IPS-NIHi11 (cell line): Measurements from ENCODE around the gene SNTG2.
A peak's percentile ranks its signal among the peaks of the same experiment; 100 is the strongest.
"Not testable (repeated sequence)": the region's sequence is repeated elsewhere in the genome, so short reads cannot be mapped to it uniquely, and the experiment has no call there.

Experiments used
- DNase-seq: peaks from one replicate; pipeline ENCODE4 v3.0.0; 2012; ENCODE audit warnings: mixed read lengths, low spot score

SNTG2 gene

DNA sequence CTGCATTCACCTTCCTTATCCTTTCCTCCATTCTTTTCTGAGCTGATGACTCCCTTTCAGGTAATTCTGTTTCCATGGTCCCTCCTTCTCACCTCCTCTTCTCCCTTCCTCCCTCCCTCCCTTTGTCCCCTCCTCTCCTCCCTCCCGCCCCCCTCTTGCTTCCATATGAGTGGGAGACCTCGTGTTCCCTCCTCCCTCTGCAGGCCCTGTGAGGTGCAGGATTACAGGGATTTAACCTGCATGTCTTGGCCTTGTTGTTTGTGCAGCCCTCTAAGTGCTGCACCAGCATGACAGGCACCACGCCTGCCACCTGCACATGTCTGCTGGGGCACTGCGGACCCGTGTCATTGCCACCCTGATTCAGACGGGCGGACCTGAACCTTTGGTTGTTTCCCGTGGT lies 103.1 kb downstream of the SNTG2 start:
- DNase-seq = no peak

DNA sequence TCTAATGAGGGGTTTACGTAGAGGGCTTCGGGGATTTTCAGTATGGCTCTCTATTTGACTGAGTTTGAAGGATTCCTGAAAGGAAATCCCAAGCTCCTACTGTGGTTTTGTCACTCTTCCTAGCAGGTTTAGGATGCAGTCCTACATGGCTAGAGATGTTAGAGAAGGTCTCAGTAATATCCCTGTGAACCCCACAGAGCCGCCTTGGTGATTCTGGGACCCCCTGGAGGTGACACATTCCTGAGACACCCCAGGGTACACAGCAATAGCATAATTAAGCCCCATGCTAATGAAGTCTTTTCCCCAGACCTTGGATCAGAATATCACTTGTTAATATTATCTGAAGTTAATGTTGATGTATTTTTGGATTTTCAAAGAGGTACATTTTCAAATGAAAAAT lies 103.8 kb downstream of the SNTG2 start:
- DNase-seq = no peak

GRCh38 chr2:1055014-1055595 lies 104.5 kb downstream of the SNTG2 start:
- DNase-seq = no peak

GRCh38 chr2:1060372-1060771 lies 109.7 kb downstream of the SNTG2 start:
- DNase-seq = no peak

- no peak for DNase-seq
These were observed 110.3 kb downstream of the SNTG2 start for GRCh38 chr2:1060987-1061386.

DNA sequence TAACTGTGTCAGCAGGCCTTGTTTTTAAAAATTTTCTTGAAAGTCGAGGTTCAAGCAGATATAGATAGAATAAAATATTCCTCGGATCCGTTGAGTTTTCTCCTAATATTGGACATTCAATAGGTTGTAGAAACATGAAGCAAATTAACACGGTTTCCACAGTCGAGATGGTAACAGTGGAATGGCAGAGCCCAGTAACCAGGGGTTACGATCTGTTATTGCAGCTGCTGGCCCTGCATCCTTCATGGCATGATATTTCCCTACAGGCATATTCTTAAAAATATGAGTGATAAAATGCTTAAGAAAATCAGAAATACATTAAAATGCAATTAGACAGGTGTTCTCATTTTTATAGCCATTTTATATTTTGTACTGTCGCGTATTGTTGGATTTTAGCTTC lies 117.6 kb downstream of the SNTG2 start:
- DNase-seq = no peak

GRCh38 chr2:1068822-1069221 lies 118.2 kb downstream of the SNTG2 start:
- DNase-seq = no peak

GRCh38 chr2:1069847-1070246 lies 119.2 kb downstream of the SNTG2 start:
- DNase-seq = no peak

GRCh38 chr2:1070601-1071000 lies 120.0 kb downstream of the SNTG2 start:
- no peak for DNase-seq

GRCh38 chr2:1071650-1072049 lies 121.0 kb downstream of the SNTG2 start:
- DNase-seq = no peak

DNA sequence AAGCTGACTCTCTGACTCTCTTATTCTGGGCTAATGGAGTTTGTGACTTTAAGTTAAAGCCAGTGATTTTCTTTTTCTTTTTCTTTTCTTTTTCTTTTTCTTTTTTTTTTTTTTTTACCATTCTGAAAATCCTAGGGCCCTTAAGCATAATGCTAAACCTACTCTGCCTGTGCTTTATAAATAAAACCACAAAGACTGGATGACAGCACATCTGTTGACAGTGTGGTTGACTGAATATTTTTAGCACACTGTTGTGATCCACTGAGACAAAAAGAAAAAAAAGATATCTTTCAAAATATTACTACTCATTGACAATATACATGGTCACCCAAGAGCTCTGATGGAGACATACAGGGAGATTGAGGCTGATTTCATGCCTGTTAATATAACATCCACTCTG lies 121.6 kb downstream of the SNTG2 start:
- DNase-seq = no peak

DNA sequence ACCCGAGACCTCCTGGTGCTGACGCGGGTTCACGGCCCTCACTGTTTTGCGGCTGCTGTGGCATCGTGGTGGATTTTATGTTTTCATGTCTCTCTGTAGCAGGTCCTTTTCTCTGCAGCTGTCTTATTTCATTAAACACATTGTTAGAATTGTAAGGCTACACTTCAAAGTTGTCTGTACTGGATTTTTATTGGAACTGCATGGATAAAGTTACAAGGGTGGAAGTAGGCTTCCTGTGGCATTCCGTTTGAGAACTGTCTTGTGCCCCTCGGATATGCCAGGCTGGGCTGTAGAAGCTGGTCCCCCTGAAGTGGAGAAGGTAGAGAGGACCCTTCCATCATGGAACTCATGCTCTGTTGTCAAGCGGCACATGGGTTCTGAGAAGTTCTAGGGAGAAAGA lies 127.3 kb downstream of the SNTG2 start:
- DNase-seq = no peak

DNA sequence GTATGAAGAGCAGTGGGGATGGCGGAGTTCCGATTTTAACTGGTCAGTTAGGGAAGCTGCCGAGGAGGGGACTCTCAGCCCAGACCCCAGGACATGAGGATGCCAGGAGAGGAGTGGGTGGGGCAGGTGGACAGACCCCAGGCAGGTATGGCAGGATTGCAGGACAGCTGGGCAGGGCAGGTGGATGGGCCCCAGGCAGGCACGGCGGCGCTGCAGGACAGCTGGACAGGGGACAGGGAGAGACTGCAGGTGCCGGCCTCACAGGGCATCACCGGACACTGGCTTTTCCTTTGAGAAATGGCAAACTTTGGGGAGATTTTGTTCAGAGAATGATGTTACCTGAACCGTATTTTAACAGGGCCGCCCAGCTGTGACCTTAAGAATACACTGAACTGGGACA lies 127.7 kb downstream of the SNTG2 start:
- no peak for DNase-seq

DNA sequence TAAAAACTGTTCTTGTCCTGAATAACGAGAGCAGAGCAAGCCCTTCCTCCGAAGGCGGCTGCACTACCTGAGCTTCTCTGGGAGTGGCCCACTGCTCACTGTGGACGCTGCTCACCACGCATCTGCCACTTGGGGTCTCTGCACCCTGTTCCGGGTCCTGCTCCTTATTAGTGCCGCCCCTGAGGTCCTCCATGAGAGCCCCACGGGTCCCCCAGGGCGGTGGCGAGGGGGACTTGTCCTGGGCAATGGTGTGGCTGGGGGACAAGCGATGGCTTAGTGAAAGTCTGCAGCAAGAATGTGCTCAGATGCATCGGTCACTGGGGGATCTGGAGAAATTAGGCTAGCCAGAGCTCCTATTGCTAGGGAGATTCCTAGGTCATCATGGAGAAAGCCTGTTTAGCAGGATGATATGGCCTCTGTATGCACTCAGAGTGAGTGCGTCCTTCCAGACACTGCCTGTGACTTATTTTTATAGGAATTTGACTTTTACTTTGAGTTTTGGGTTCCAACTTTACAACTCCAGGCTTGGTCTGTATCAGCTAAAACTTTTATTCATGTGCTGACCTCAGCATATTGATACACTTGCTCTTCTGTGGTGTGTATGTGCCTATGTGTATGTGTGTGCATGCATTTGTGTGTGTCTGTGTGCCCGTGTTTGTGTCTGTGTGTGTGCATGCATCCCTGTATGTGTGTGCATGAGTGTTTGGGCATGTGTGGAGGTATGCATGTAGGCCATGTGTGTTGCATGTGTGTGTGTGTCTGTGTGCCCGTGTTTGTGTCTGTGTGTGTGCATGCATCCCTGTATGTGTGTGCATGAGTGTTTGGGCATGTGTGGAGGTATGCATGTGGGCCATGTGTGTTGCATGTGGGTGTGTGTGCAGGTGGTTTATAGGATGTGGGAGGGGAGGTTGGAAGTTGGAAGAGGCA lies 129.5 kb downstream of the SNTG2 start:
- DNase-seq = peak; percentile 35

DNA sequence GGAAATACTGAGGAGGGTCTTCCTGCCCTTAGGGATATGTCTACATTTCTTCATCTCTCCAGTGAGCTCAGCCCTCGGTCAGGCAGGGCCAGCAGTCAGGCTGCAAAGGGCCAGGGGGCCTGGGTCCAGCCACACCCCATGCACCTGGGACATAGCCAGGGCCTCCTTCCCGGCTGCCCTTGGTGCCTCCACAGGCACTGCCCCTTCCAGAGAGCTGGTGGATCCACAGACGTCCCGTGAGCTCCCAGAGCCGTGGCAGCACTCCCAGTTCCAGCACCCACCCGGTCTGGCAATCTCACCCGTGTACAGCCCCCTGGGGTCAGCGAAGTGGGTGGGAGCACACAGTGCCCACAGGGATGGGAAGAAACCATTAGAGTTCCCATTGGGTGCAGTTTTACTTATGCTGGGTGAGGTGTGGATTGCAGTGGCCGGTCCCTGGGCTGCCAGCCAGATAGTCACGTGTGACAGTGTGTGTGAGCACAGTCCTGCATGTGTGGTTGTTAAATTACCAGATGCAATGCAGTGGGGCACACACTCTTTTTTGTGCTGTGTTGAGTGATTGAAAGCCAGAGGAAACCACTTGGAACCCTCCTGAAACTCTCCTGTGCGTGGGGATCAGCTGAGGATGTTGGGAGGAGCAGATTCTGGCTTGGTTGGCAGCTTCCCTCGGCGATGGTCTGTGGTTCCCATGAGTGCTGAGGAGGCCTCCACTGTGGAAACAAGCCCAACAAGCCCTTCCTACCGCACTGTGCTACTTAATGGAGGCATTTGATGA lies 131.0 kb downstream of the SNTG2 start:
- DNase-seq = no peak

- peak; percentile 54 for DNase-seq
These were observed 132.0 kb downstream of the SNTG2 start for GRCh38 chr2:1082456-1083205.

- DNase-seq = no peak
These were observed 137.7 kb downstream of the SNTG2 start for GRCh38 chr2:1088192-1088860.

- no peak for DNase-seq
These were observed 138.3 kb downstream of the SNTG2 start for GRCh38 chr2:1088940-1089339.

DNA sequence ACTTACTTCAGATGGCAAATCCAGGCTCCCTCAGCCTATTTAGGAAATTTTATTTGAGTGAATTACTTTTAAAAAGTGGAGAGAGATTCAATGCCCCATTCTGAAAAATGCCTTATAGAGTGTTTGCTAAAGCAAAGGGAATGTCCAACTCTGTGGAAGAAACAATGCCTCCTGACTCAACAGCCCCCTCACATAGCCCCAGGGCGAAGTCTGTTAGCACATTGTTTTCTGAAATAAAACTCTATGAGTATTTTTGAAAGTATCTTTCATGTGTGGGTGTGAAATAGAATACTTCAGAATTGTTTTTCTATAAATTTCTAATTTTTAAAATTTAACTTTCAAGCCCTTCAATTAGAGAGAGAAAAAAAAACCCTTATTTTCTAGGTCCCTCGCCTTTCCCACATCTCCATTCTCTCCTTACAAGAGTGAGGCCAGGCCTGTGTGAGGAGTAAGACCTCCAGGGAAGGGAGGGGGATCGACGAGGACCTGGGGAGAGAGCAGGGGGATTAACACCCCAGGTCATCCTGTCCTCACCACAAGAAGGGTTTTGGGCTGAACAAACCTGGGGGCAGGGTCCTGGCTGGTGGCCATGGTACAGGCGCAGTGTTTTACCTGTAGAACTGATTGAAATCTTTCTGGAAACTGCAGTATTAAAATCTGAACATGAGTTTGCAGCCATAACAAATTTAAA lies 141.4 kb downstream of the SNTG2 start:
- DNase-seq = peak; percentile 26

DNA sequence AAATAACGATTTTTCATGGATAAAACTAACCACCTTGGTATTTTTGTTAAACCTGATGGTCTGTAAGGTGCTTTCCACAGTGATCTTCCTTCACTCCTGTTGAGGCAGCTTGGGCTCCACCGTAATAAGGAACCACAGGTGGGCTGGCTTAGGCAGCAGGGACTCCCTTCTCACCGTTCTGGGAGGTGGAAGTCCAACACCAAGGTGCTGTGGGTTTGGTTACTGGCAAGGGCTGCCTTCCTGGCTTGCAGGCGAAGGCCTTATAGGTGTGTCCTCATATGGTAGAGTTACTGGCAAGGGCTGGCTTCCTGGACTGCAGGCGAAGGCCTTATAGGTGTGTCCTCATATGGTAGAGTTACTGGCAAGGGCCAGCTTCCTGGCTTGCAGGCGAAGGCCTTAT lies 143.0 kb downstream of the SNTG2 start:
- DNase-seq = not testable (repeated sequence)

- no peak for DNase-seq
These were observed 146.5 kb downstream of the SNTG2 start for GRCh38 chr2:1097101-1097500.
